ENCODE data around the gene C5orf63. TPM values are rescaled to one million over a fixed set of nuclear protein-coding genes. Genes with fewer than 3 reads are reported as not detected.
A peak's percentile ranks its signal among the peaks of the same experiment; 100 is the strongest.

C5orf63 gene
- total and polyA plus RNA-seq, 9 donors = 5.0 to 9.3 (median 6.8) TPM

DNA sequence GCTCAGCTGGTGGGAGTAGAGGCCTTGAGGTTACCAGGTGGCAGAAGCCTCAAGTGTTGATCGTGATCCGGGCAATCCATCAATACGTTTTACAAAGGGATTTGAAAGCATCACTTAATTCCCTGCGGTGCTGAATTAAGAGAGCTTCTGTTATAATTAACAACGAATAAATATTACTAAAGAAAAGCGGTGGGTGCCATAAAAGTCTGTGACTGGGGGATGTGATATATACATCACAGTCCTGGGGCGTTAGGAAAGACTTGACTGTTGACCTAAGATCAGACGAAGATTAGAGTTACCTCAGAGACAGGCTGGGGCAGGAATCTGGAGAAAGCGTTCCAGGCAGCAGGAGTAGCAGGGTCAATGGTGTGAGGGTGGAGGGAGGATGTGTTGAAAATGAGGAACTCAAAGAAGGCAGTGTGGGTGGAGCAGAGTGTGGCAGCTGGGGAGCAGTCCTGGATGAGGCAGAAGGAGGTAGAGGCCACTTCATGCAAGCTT lies 6.7 kb upstream of the C5orf63 start:
- Histone ChIP-seq H3K9me3 (replicated peaks; ENCODE audit: control insufficient read depth, low read depth, low read length) (no peaks in the 10 kb centered on the region), H3K4me3 (ENCODE audit: low read length) (no peak overlapping the region), H3K36me3 (ENCODE audit: control insufficient read depth, insufficient read depth, low read length) (no peaks in the 10 kb centered on the region), H3K27me3 (ENCODE audit: control insufficient read depth, insufficient read depth, low read length) (no peaks in the 10 kb centered on the region), H3K4me1 (ENCODE audit: control insufficient read depth, insufficient read depth, low read length) (no peaks in the 10 kb centered on the region), H3K27ac (ENCODE audit: low read length) (no peak overlapping the region)
- DNase-seq = no peak
- WGBS (ENCODE audit: insufficient coverage) = 39% methylated on average over 3 of the region's 9 CpGs

- Histone ChIP-seq H3K27ac (ENCODE audit: low read length) (no peak overlapping the region), H3K4me1 (ENCODE audit: control insufficient read depth, insufficient read depth, low read length) (peaks cover 6% of the 10 kb centered on the region), H3K27me3 (ENCODE audit: control insufficient read depth, insufficient read depth, low read length) (no peaks in the 10 kb centered on the region), H3K36me3 (ENCODE audit: control insufficient read depth, insufficient read depth, low read length) (no peaks in the 10 kb centered on the region), H3K4me3 (ENCODE audit: low read length) (no peak overlapping the region), H3K9me3 (replicated peaks; ENCODE audit: control insufficient read depth, low read depth, low read length) (no peaks in the 10 kb centered on the region)
- no CpG with 5 or more reads among the region's 1 CpG for WGBS (ENCODE audit: insufficient coverage)
- DNase-seq = no peak
These were observed 4.1 kb upstream of the C5orf63 start for GRCh38 chr5:127077366-127077765.

DNA sequence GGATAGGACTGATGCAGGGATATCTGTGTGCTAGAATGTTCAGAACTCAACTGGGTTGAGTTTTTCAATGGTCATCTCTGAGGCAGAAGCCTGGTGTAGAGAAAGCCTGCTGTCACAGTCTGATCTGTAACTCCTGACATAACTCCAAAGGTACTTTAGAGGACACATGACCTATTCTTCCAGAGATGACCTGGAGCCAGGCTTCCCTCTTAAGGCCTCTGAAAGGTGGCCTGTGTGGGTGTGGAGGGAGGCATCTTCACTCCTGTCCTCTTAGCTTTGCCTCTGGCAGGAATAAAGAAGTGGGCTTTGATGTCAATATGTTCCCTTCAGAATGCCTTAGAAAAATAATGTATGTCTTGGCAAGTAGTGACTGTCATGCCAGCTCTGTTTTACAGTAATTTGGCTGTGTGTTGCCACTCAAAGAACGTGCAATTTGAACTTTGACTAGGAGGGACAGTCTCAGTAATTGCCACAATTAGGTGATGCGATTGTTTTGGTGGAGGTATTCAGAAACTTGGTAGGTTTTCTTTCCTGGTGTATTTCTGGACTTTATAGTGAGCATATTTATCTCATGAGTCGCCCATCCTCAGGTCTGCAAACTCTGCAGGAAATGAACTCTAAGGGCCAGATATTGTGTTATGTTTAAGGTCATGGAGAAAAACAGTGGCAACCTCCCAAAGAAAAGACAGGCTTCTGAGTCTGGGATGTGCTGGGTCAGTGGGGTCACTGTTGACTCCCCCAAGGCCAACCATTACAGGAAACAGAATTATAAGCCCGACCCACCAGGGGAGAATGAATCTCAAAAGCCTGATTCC lies 3.2 kb upstream of the C5orf63 start:
- Histone ChIP-seq H3K27ac (ENCODE audit: low read length) (no peak overlapping the region), H3K4me1 (ENCODE audit: control insufficient read depth, insufficient read depth, low read length) (peaks cover 6% of the 10 kb centered on the region), H3K4me3 (ENCODE audit: low read length) (no peak overlapping the region), H3K36me3 (ENCODE audit: control insufficient read depth, insufficient read depth, low read length) (no peaks in the 10 kb centered on the region), H3K27me3 (ENCODE audit: control insufficient read depth, insufficient read depth, low read length) (no peaks in the 10 kb centered on the region), H3K9me3 (replicated peaks; ENCODE audit: control insufficient read depth, low read depth, low read length) (no peaks in the 10 kb centered on the region)
- no peak for DNase-seq
- WGBS (ENCODE audit: insufficient coverage) = 14% methylated on average over 1 of the region's 4 CpGs

DNA sequence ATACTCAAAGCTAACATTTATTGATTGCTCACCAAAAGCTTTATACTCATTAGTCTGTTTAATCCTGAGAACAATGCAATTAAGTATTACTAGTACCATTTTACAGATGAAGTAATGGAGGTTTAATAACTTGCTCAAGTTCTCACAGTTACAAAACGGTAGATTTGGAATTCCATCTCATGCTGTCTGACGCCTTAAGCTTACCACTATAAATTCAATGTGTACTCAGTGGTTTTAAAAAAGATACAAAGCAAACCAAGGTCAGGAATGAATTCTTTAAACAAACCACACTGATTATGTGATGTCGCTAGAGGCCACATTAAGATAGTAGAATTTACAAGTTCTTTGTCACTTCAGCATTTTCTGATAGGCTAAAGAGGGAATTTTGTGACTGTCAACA lies 1.2 kb upstream of the C5orf63 start:
- Histone ChIP-seq H3K4me1 (ENCODE audit: control insufficient read depth, insufficient read depth, low read length) (peaks cover 6% of the 10 kb centered on the region), H3K4me3 (ENCODE audit: low read length) (no peak overlapping the region), H3K27me3 (ENCODE audit: control insufficient read depth, insufficient read depth, low read length) (no peaks in the 10 kb centered on the region), H3K36me3 (ENCODE audit: control insufficient read depth, insufficient read depth, low read length) (peaks cover 2% of the 10 kb centered on the region), H3K27ac (ENCODE audit: low read length) (no peak overlapping the region), H3K9me3 (replicated peaks; ENCODE audit: control insufficient read depth, low read depth, low read length) (no peaks in the 10 kb centered on the region)
- no CpG with 5 or more reads among the region's 3 CpGs for WGBS (ENCODE audit: insufficient coverage)
- no peak for DNase-seq

GRCh38 chr5:127070243-127070642 lies 3.1 kb downstream of the C5orf63 start:
- no CpG with 5 or more reads among the region's 2 CpGs for WGBS (ENCODE audit: insufficient coverage)
- peak; percentile 16 for DNase-seq
- Histone ChIP-seq H3K36me3 (ENCODE audit: control insufficient read depth, insufficient read depth, low read length) (peaks cover 2% of the 10 kb centered on the region), H3K9me3 (replicated peaks; ENCODE audit: control insufficient read depth, low read depth, low read length) (no peaks in the 10 kb centered on the region), H3K4me3 (ENCODE audit: low read length) (no peak overlapping the region), H3K4me1 (ENCODE audit: control insufficient read depth, insufficient read depth, low read length) (peaks cover 6% of the 10 kb centered on the region), H3K27me3 (ENCODE audit: control insufficient read depth, insufficient read depth, low read length) (no peaks in the 10 kb centered on the region), H3K27ac (ENCODE audit: low read length) (peak overlapping the region; percentile 65)

DNA sequence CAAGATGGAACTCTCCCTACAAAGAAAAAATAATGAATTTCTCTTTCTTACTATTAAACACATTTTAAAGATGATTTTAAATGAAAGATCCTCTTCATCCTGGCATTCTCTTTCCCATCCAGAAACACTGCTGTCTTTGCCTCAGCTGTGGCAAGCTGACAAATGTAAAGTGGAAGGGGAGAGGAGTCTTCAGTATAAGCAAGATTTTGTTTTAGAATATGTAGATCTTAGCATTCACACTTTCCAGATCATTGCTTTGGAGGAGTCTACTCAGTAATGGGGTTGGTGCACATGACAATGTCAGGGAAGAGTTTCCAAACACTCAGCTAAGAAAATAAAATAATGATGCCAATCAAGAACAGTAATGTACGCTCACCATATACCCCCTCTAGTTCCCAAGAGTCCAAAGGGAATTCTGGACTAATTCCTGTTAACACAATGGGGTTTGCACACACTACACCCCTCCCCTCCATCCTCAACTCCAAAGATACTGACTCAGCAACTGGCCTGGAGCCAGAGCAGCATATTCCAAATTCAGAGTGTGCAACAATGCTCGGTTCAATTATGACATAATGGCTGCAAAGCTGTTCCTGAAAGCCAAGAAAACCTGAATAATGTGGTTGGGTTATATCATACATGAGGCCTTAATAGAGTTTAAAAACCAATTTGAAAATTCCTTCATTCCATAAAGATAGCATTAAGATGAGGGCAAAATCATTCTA lies 4.6 kb downstream of the C5orf63 start:
- whole genome bisulfite sequencing (ENCODE audit: insufficient coverage) = 86% methylated on average over 1 of the region's 2 CpGs
- no peaks in the 10 kb centered on the region for H3K27me3 ChIP-seq (ENCODE audit: control insufficient read depth, insufficient read depth, low read length)
- peak; percentile 53 for DNase-seq
- no peak overlapping the region for H3K4me3 ChIP-seq (ENCODE audit: low read length)
- H3K36me3 ChIP-seq (ENCODE audit: control insufficient read depth, insufficient read depth, low read length) = peaks cover 2% of the 10 kb centered on the region
- peak overlapping the region; percentile 22 for H3K27ac ChIP-seq (ENCODE audit: low read length)
- no peaks in the 10 kb centered on the region for H3K9me3 ChIP-seq (replicated peaks; ENCODE audit: control insufficient read depth, low read depth, low read length)
- H3K4me1 ChIP-seq (ENCODE audit: control insufficient read depth, insufficient read depth, low read length) = peaks cover 4% of the 10 kb centered on the region

- Histone ChIP-seq H3K27me3 (ENCODE audit: control insufficient read depth, insufficient read depth, low read length) (no peaks in the 10 kb centered on the region), H3K9me3 (replicated peaks; ENCODE audit: control insufficient read depth, low read depth, low read length) (no peaks in the 10 kb centered on the region), H3K4me1 (ENCODE audit: control insufficient read depth, insufficient read depth, low read length) (no peaks in the 10 kb centered on the region), H3K4me3 (ENCODE audit: low read length) (no peak overlapping the region), H3K27ac (ENCODE audit: low read length) (no peak overlapping the region), H3K36me3 (ENCODE audit: control insufficient read depth, insufficient read depth, low read length) (peaks cover 2% of the 10 kb centered on the region)
- DNase-seq = no peak
These were observed 6.6 kb downstream of the C5orf63 start for GRCh38 chr5:127066721-127067120.

DNA sequence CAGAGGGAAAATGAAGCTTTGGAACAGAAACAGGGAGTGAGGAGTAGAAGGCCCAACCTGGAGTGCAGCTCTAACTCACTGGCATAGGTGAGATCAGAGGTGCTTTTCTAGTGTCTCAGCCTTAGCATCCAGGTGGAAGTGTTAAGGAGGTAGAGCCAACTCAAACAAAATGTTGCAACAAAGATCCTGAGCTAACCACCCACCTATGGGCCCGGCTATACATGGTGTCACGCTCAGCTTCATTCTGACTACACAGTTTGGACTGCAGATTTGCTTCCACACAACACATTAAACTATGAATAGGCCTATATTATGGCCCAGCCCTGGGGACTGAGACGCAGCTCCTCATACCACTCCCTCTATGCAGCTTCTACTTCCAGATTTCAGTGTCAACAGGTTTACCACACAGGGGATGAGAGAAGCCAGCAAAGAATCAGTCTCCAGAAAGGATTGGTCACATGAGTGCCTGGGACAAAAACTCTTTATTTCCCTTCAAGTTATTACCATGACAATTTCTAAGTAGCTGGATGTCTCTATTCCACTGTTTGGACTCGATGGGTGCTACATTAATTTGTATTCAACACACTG lies 9.0 kb downstream of the C5orf63 start:
- Histone ChIP-seq H3K4me3 (ENCODE audit: low read length) (no peak overlapping the region), H3K36me3 (ENCODE audit: control insufficient read depth, insufficient read depth, low read length) (no peaks in the 10 kb centered on the region), H3K27ac (ENCODE audit: low read length) (no peak overlapping the region), H3K4me1 (ENCODE audit: control insufficient read depth, insufficient read depth, low read length) (no peaks in the 10 kb centered on the region), H3K27me3 (ENCODE audit: control insufficient read depth, insufficient read depth, low read length) (no peaks in the 10 kb centered on the region), H3K9me3 (replicated peaks; ENCODE audit: control insufficient read depth, low read depth, low read length) (no peaks in the 10 kb centered on the region)
- WGBS (ENCODE audit: insufficient coverage) = 77% methylated on average over 3 of the region's 4 CpGs
- no peak for DNase-seq

GRCh38 chr5:127063257-127063913 lies 9.9 kb downstream of the C5orf63 start:
- H3K4me3 ChIP-seq (ENCODE audit: low read length) = no peak overlapping the region
- no peaks in the 10 kb centered on the region for H3K9me3 ChIP-seq (replicated peaks; ENCODE audit: control insufficient read depth, low read depth, low read length)
- H3K27me3 ChIP-seq (ENCODE audit: control insufficient read depth, insufficient read depth, low read length) = no peaks in the 10 kb centered on the region
- no peak overlapping the region for H3K27ac ChIP-seq (ENCODE audit: low read length)
- no peaks in the 10 kb centered on the region for H3K4me1 ChIP-seq (ENCODE audit: control insufficient read depth, insufficient read depth, low read length)
- DNase-seq = no peak
- no peaks in the 10 kb centered on the region for H3K36me3 ChIP-seq (ENCODE audit: control insufficient read depth, insufficient read depth, low read length)
- 80% methylated on average over 1 of the region's 2 CpGs for whole genome bisulfite sequencing (ENCODE audit: insufficient coverage)

DNA sequence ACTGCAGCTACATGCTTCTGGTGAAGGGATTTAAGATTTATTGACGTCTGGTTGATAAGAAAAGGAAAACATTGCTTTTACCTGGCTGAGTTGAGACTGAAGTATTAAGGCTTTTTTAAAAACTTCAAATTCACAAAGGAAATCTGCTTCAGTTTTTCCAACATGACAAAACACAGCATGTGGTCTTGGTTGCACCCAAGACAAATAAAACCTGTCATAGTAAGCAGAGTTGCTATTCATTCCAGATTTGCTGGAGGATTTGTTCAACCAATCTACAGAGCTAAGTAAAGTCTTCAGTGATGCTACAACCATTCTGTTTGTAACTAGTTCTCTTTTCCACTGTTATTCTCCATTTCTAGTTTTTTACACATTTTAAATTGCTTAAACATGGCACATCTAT lies 11.3 kb downstream of the C5orf63 start:
- Histone ChIP-seq H3K27me3 (ENCODE audit: control insufficient read depth, insufficient read depth, low read length) (no peaks in the 10 kb centered on the region), H3K27ac (ENCODE audit: low read length) (no peak overlapping the region), H3K9me3 (replicated peaks; ENCODE audit: control insufficient read depth, low read depth, low read length) (no peaks in the 10 kb centered on the region), H3K36me3 (ENCODE audit: control insufficient read depth, insufficient read depth, low read length) (no peaks in the 10 kb centered on the region), H3K4me1 (ENCODE audit: control insufficient read depth, insufficient read depth, low read length) (no peaks in the 10 kb centered on the region), H3K4me3 (ENCODE audit: low read length) (no peak overlapping the region)
- WGBS (ENCODE audit: insufficient coverage) = no CpG with 5 or more reads among the region's 1 CpG
- DNase-seq = no peak

Data from muscle of leg (tissue), 11 donors.